Measurements from ENCODE around the gene COL13A1. TPM values are rescaled to one million over a fixed set of nuclear protein-coding genes. Genes with fewer than 3 reads are reported as not detected.

The COL13A1 gene
- total RNA-seq, 4 donors from 2014 or later = 0.19 to 6.9 (median 2.4) TPM

DNA sequence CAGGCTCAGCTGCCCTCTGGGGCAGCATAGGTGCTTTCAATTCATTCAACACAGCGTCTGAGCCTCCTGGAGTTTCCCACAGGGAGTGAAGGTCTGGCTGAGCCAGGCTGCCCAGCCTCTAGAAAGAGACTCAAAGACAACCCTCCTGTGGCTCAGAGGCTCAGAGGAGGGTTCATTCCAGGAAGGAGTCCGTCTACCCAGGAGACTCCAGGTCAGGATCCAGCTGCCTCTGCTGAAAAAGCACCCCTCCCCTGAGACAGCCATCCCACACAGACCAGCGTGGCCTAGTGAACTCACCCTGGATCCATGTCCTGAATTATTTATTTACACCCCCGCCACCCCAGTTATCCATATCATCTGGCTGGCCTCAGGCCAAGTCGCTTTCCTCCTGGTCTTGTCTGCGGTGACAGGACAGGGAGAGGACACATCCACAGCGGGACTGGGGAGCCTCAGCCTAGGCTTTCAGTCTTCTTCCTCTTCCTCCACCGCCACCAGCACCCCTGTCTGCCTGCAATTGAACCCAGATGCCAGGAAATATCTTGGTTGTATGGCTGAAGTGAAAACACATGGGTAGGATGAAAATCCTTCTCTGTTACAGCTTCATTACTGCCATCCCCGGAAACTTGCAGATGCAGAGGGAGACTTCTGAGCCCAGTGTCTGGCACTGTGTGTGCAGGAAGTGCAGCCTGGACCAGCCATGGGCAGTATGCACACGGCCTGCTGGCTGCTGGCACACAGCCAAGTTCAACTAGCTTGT is 44.0 kb upstream of the COL13A1 start:
- no peak for DNase-seq
- no peak overlapping the region for H3K27ac ChIP-seq
- no peak for ATAC-seq

DNA sequence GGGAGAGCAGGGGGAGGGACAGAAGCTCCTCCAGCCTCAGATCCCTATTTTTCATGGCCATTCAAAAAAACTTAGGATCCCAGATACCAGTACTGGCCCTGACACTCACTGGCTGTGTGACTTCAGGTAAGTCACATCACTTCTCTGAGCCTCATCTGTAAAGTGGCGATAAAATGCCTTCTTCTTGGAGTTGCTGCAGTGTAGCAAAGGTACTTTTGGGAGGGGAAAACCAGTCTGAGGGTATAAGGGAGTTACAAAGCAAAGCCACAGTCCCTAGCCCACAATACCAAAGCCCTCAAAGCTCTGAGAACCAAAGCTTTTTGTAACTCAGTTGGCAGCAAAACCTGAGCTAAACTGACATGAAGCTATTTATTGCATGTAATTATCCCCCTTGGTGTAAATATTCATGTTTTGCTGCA is 43.4 kb upstream of the COL13A1 start:
- ATAC-seq = no peak
- Histone ChIP-seq H3K9me3 (no peaks in the 10 kb centered on the region), H3K27me3 (no peaks in the 10 kb centered on the region), H3K4me1 (no peaks in the 10 kb centered on the region), H3K27ac (no peak overlapping the region), H3K4me3 (no peak overlapping the region), H3K36me3 (no peaks in the 10 kb centered on the region)
- TF ChIP-seq POLR2A (IDR thresholded peaks at IDR 0.05) = no peak
- no peak for DNase-seq
- in situ Hi-C loops (cut with MboI; ENCODE audit: low sequenced_read_pairs in 4 of 4) = no loop called here
- intact Hi-C loops (cut with DNase I; ENCODE audit: low total_unique reads) = no loop called here

More for the DNA sequence above, 44.0 kb upstream of the COL13A1 start:
- Histone ChIP-seq H3K4me1 (no peaks in the 10 kb centered on the region), H3K27me3 (no peaks in the 10 kb centered on the region), H3K4me3 (no peak overlapping the region), H3K9me3 (no peaks in the 10 kb centered on the region), H3K36me3 (no peaks in the 10 kb centered on the region)
- in situ Hi-C loops (cut with MboI; ENCODE audit: low sequenced_read_pairs in 4 of 4) (no loop called here), intact Hi-C loops (cut with DNase I; ENCODE audit: low total_unique reads) (no loop called here)
- TF ChIP-seq, protein P1, sequence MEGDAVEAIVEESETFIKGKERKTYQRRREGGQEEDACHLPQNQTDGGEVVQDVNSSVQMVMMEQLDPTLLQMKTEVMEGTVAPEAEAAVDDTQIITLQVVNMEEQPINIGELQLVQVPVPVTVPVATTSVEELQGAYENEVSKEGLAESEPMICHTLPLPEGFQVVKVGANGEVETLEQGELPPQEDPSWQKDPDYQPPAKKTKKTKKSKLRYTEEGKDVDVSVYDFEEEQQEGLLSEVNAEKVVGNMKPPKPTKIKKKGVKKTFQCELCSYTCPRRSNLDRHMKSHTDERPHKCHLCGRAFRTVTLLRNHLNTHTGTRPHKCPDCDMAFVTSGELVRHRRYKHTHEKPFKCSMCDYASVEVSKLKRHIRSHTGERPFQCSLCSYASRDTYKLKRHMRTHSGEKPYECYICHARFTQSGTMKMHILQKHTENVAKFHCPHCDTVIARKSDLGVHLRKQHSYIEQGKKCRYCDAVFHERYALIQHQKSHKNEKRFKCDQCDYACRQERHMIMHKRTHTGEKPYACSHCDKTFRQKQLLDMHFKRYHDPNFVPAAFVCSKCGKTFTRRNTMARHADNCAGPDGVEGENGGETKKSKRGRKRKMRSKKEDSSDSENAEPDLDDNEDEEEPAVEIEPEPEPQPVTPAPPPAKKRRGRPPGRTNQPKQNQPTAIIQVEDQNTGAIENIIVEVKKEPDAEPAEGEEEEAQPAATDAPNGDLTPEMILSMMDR (IDR thresholded peaks at IDR 0.05 in 4 of 5, conservative IDR thresholded peaks at IDR 0.05 in 1 of 5) = no peak
- TF ChIP-seq POLR2A (IDR thresholded peaks at IDR 0.05) = no peak

DNA sequence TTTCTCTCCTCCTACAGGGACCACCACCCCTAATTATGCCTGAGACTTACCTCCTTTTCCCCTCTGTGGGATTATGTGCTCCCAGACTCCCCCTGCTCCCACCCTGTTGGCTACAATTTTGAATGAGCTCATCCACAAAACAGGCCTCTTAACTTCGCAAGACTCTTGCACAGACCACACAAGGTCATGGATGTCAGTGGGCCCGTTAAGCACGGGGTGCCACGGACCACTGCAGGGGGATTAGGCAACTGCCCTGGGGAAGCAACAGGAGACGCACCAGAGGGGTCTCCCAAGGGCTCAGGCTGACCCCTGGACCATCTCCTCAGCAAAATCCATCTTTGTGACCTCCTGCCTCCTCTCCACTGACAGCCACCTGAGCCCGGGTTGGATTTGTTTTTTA is 42.1 kb upstream of the COL13A1 start:
- in situ Hi-C loops (cut with MboI; ENCODE audit: low sequenced_read_pairs in 4 of 4) = no loop called here
- Histone ChIP-seq H3K9me3 (no peaks in the 10 kb centered on the region), H3K4me1 (no peaks in the 10 kb centered on the region)

DNA sequence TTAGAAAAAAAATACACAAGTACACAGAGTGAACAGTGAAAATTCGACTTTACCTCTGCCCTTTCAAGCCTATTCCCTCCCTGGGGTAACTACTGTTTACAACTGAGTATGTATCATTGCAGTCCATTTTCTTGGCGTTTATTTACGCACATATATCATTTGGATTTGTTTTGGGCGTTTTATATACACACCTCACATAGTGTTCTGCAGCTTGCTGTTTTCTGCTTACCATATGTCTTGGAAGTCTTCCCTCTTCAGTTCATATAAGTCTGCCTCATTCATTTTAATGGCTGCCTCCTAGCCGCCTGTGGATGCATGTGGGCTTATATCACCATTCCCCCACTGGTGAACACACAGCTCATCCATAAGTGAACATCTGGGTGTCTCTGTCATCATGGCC is 41.6 kb upstream of the COL13A1 start:
- H3K27me3 ChIP-seq = no peaks in the 10 kb centered on the region
- in situ Hi-C loops (cut with MboI; ENCODE audit: low sequenced_read_pairs in 4 of 4) (no loop called here), intact Hi-C loops (cut with DNase I; ENCODE audit: low total_unique reads) (no loop called here)
- ATAC-seq (no peak), DNase-seq (no peak)
- no peak overlapping the region for H3K27ac ChIP-seq
- H3K4me3 ChIP-seq = no peak overlapping the region
- no peak for TF ChIP-seq POLR2A (IDR thresholded peaks at IDR 0.05)
- TF ChIP-seq, protein P1 (IDR thresholded peaks at IDR 0.05 in 4 of 5, conservative IDR thresholded peaks at IDR 0.05 in 1 of 5) = no peak
- H3K36me3 ChIP-seq = no peaks in the 10 kb centered on the region
- no peaks in the 10 kb centered on the region for H3K4me1 ChIP-seq
- no peaks in the 10 kb centered on the region for H3K9me3 ChIP-seq

More for the DNA sequence above, 42.1 kb upstream of the COL13A1 start:
- no peak for ATAC-seq
- DNase-seq = no peak
- intact Hi-C loops (cut with DNase I; ENCODE audit: low total_unique reads) = no loop called here
- TF ChIP-seq POLR2A (IDR thresholded peaks at IDR 0.05) = no peak
- TF ChIP-seq, protein P1 (IDR thresholded peaks at IDR 0.05 in 4 of 5, conservative IDR thresholded peaks at IDR 0.05 in 1 of 5) = no peak
- Histone ChIP-seq H3K36me3 (no peaks in the 10 kb centered on the region), H3K4me3 (no peak overlapping the region), H3K27me3 (no peaks in the 10 kb centered on the region), H3K27ac (no peak overlapping the region)

DNA sequence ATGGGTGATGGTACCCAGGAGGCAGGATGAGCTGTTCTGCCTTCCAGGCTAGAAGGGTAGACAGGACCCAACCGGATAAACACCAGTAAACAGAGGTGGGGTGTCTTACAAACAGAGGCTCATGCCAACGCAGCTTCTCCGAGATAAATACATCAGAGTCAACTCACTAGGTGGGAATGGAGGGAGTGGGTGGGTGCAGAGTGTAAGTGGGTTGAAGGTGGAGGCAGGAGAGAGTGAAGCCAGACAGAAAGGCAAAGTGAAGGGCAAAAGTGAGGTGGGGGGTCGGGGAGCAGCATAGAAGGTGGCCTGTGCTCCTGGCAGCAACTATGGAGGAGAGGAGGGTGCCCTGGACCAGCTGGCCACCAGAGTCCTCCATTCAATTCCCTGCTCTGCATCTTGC is 40.4 kb upstream of the COL13A1 start:
- intact Hi-C loops (cut with DNase I; ENCODE audit: low total_unique reads) = no loop called here
- in situ Hi-C loops (cut with MboI; ENCODE audit: low sequenced_read_pairs in 4 of 4) = no loop called here
- no peak for ATAC-seq

More for the DNA sequence above, 40.4 kb upstream of the COL13A1 start:
- no peak for TF ChIP-seq POLR2A (IDR thresholded peaks at IDR 0.05)
- TF ChIP-seq, protein P1 (IDR thresholded peaks at IDR 0.05 in 4 of 5, conservative IDR thresholded peaks at IDR 0.05 in 1 of 5) = no peak
- Histone ChIP-seq H3K36me3 (no peaks in the 10 kb centered on the region), H3K4me3 (no peak overlapping the region), H3K9me3 (no peaks in the 10 kb centered on the region), H3K27me3 (no peaks in the 10 kb centered on the region), H3K27ac (no peak overlapping the region), H3K4me1 (no peaks in the 10 kb centered on the region)
- DNase-seq = no peak
